IMR-90 (cell line): ENCODE data around the gene PPP1R10. TPM values are rescaled to one million over a fixed set of nuclear protein-coding genes. Genes with fewer than 3 reads are reported as not detected.
A peak's percentile ranks its signal among the peaks of the same experiment; 100 is the strongest.

Experiments
- ATAC-seq: fragments of 200-7000 bp; cut with Tn5 transposase; 2 replicates; pipeline ENCODE4 v1.9.1; 2020; ENCODE audit warnings: low read depth, mild to moderate bottlenecking, moderate library complexity
- BruUV-seq: library from RNA; stranded (reverse); fragments of 400-500 nt; replicated peaks from 2 replicates; lab custom pipeline; 2021; lab: Mats Ljungman, UMichigan
- CTCF ChIA-PET: fragments of 300-600 bp; formaldehyde crosslinking; extraction: SDS; loops from one replicate; lab custom pipeline; 2021; ENCODE audit warnings: antibody characterized with exemption; lab: Yijun Ruan, JAX
- POLR2A ChIA-PET: fragments of 300-600 bp; sonication (Branson Sonifier 250); formaldehyde crosslinking; loops from one replicate; lab custom pipeline; 2022; ENCODE audit warnings: antibody characterized with exemption; ENCODE audit not compliant: unreplicated experiment; lab: Charles Lee
- DNase-seq: peaks from one replicate; pipeline ENCODE4 v3.0.0; 2013
- H2AFZ ChIP-seq: replicated peaks from 2 replicates; pipeline ENCODE3; 2013; ENCODE audit warnings: low read length, mild to moderate bottlenecking; ENCODE audit not compliant: poor library complexity
- H2AK5ac ChIP-seq: 2 replicates; pipeline ENCODE4 v1.6.1; 2013; ENCODE audit warnings: low read depth, low read length, inconsistent platforms
- H2AK9ac ChIP-seq: replicated peaks from 2 replicates; pipeline ENCODE3; 2013; ENCODE audit warnings: mild to moderate bottlenecking, low read depth, low read length, moderate library complexity; ENCODE audit not compliant: poor library complexity
- H2BK120ac ChIP-seq: 2 replicates; pipeline ENCODE4 v1.6.1; 2013; ENCODE audit warnings: low read depth, low read length, inconsistent platforms
- H2BK15ac ChIP-seq: 3 replicates; pipeline ENCODE4 v1.6.1; 2013; ENCODE audit warnings: low read depth, low read length, inconsistent platforms
- H2BK20ac ChIP-seq: 2 replicates; pipeline ENCODE4 v1.6.1; 2013; ENCODE audit warnings: low read depth, mild to moderate bottlenecking, inconsistent platforms, low read length, moderate library complexity
- H2BK5ac ChIP-seq: 2 replicates; pipeline ENCODE4 v1.6.1; 2013; ENCODE audit warnings: mild to moderate bottlenecking, low read depth, low read length, inconsistent platforms; ENCODE audit not compliant: poor library complexity, severe bottlenecking
- H3K14ac ChIP-seq: replicated peaks from 2 replicates; pipeline ENCODE4 v1.6.1; 2013; ENCODE audit warnings: low read depth, low read length, inconsistent platforms
- H3K18ac ChIP-seq: 2 replicates; pipeline ENCODE4 v1.6.1; 2013; ENCODE audit warnings: low read depth, low read length, control low read depth
- H3K23ac ChIP-seq: 2 replicates; pipeline ENCODE4 v1.6.1; 2013; ENCODE audit warnings: low read depth, low read length, inconsistent platforms
- H3K27ac ChIP-seq: 2 replicates; pipeline ENCODE4 v1.5.1; 2013; ENCODE audit warnings: mild to moderate bottlenecking, control low read depth, low read length; ENCODE audit not compliant: insufficient read depth
- H3K27me3 ChIP-seq: 2 replicates; pipeline ENCODE4 v1.6.1; 2013; ENCODE audit warnings: low read length; ENCODE audit not compliant: control insufficient read depth, insufficient read depth
- H3K36me3 ChIP-seq: 2 replicates; pipeline ENCODE4 v1.6.1; 2013; ENCODE audit warnings: low read length, mixed read lengths; ENCODE audit not compliant: control insufficient read depth, insufficient read depth
- H3K4ac ChIP-seq: 2 replicates; pipeline ENCODE4 v1.6.1; 2013; ENCODE audit warnings: low read depth, low read length, inconsistent platforms
- H3K4me1 ChIP-seq: 2 replicates; pipeline ENCODE4 v1.6.1; 2013; ENCODE audit warnings: low read length, mixed read lengths; ENCODE audit not compliant: control insufficient read depth, insufficient read depth
- H3K4me2 ChIP-seq: 2 replicates; pipeline ENCODE4 v1.6.1; 2013; ENCODE audit warnings: low read depth, mild to moderate bottlenecking, control low read depth, low read length, moderate library complexity
- H3K4me3 ChIP-seq: 2 replicates; pipeline ENCODE4 v1.5.1; 2013; ENCODE audit warnings: low read depth, mild to moderate bottlenecking, control low read depth, low read length, moderate library complexity; ENCODE audit not compliant: insufficient read depth
- H3K56ac ChIP-seq: 2 replicates; pipeline ENCODE4 v1.6.1; 2013; ENCODE audit warnings: low read length, inconsistent platforms; ENCODE audit not compliant: insufficient read depth; ENCODE audit errors: extremely low read depth
- H3K79me1 ChIP-seq, 2 experiments: 2 replicates each; pipeline ENCODE4 v1.6.1; 2013; ENCODE audit warnings: low read length in 2 of 2, inconsistent platforms in 1 of 2, low read depth in 1 of 2
- H3K9ac ChIP-seq: 2 replicates; pipeline ENCODE4 v1.6.1; 2013; ENCODE audit warnings: low read depth, low read length, control low read depth
- H3K9me1 ChIP-seq: 2 replicates; pipeline ENCODE4 v1.6.1; 2013; ENCODE audit warnings: low read length, inconsistent platforms; ENCODE audit not compliant: insufficient read depth
- H3K9me3 ChIP-seq: 2 replicates; pipeline ENCODE4 v1.6.1; 2013; ENCODE audit warnings: low read length; ENCODE audit not compliant: control insufficient read depth, insufficient read depth
- H4K20me1 ChIP-seq: 2 replicates; pipeline ENCODE4 v1.6.1; 2013; ENCODE audit warnings: low read length, inconsistent platforms; ENCODE audit not compliant: insufficient read depth
- H4K5ac ChIP-seq: 2 replicates; pipeline ENCODE4 v1.6.1; 2013; ENCODE audit warnings: mild to moderate bottlenecking, low read depth, low read length, control low read depth
- H4K8ac ChIP-seq, 2 experiments: 2 replicates each; pipeline ENCODE4 v1.6.1; 2013; ENCODE audit warnings: low read depth in 2 of 2, low read length in 2 of 2, control low read depth in 1 of 2, inconsistent platforms in 1 of 2
- H4K91ac ChIP-seq: 2 replicates; pipeline ENCODE4 v1.6.1; 2013; ENCODE audit warnings: low read depth, low read length, inconsistent platforms; ENCODE audit not compliant: insufficient read depth
- CEBPB ChIP-seq: IDR thresholded peaks from 2 replicates; pipeline ENCODE4 v1.6.1; 2012; ENCODE audit warnings: low read depth, low read length, improper control_type of control experiment
- CHD1 ChIP-seq: IDR thresholded peaks from 2 replicates; pipeline ENCODE4 v1.6.1; 2012; ENCODE audit warnings: low read depth, low read length, improper control_type of control experiment
- FOS ChIP-seq: fragments of 150-350 bp; IDR thresholded peaks from 2 replicates; pipeline ENCODE4 v1.6.1; 2016; ENCODE audit warnings: low read depth, low read length
- MAZ ChIP-seq: IDR thresholded peaks from 2 replicates; pipeline ENCODE4 v1.6.1; 2012; ENCODE audit warnings: low read depth, mild to moderate bottlenecking, low read length, improper control_type of control experiment, moderate library complexity, borderline replicate concordance
- RCOR1 ChIP-seq: IDR thresholded peaks from 2 replicates; pipeline ENCODE4 v1.6.1; 2012; ENCODE audit warnings: mild to moderate bottlenecking, low read length, improper control_type of control experiment; ENCODE audit not compliant: insufficient replicate concordance
- RFX5 ChIP-seq: IDR thresholded peaks from 2 replicates; pipeline ENCODE4 v1.8.0; 2012; ENCODE audit warnings: low read depth, mild to moderate bottlenecking, low read length, moderate library complexity
- WGBS, 2 experiments: methylation state at CpG; one replicate each; pipeline versions ENCODE4 v1.1.5 to v1.1.7; 2013; ENCODE audit warnings: missing lambda C conversion rate in 2 of 2; ENCODE audit not compliant: insufficient read length in 1 of 2; ENCODE audit errors: extremely low coverage in 2 of 2; 5-methylcytosine and 5-hydroxymethylcytosine counted together
- dilution Hi-C: fragments of 300-500 bp; cut with HindIII; formaldehyde crosslinking; loops from one replicate; pipeline ENCODE4 v1.14.3; 2018; ENCODE audit warnings: low sequenced_read_pairs; ENCODE audit not compliant: unreplicated experiment
- in situ Hi-C: fragments of 300-500 bp; cut with MboI; formaldehyde crosslinking; loops from 3 replicates; pipeline ENCODE4 v1.14.3; 2019; ENCODE audit warnings: low sequenced_read_pairs, inconsistent platforms, mixed read lengths
- intact Hi-C: fragments of 100-400 bp; cut with micrococcal nuclease; formaldehyde crosslinking; loops from 2 replicates; pipeline ENCODE4 v1.10.0; 2022
- polyA plus RNA-seq, 3 experiments: library from polyadenylated mRNA; depleted of rRNA; stranded (reverse); fragments of >200 nt; gene quantifications; 2 replicates each; pipeline ENCODE4 v1.2.3, GENCODE V29; 2012; ENCODE audit warnings: low replicate concordance in 1 of 3
- total RNA-seq: library from RNA; depleted of rRNA; stranded (reverse); fragments of >200 nt; gene quantifications from 2 replicates; pipeline ENCODE4 v1.2.3, GENCODE V29; 2012

PPP1R10 gene
- total and polyA plus RNA-seq, 2 of the 4 experiments (the other 2 are of a cell fraction), result 18.8 to 21.2 TPM

DNA sequence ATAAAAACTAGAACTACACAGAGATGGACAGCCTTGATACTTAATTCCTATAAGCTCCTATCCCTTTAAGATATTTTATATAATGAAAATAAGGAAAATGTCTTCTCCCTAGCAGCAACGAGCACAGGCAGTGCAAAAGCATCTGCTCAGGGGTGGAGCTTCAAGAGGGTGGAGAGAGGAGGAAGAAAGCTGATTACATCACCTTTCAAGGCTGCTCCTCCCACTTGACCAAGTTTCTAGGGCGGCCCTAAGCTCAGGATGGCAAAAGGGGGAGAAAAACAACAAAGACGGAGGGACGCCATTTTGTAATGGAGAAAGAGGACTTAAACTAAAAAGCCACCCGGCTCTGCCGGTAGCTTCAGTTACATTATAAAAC, 2.2 kb downstream of the PPP1R10 start:
- Histone ChIP-seq H4K5ac (no peak overlapping the region), H3K4me3 (peak overlapping the region; percentile 26; the same call in 1 of the 2 replicates), H2AK9ac (no peak overlapping the region), H2BK20ac (no peak overlapping the region), H3K27me3 (no peaks in the 10 kb centered on the region), H3K9me1 (peaks cover 10% of the 10 kb centered on the region), H3K56ac (peak overlapping the region; percentile 69; the same call in 1 of the 2 replicates), H2BK15ac (no peak overlapping the region), H2BK5ac (peak overlapping the region; percentile 92), H3K9me3 (no peaks in the 10 kb centered on the region), H3K79me1 (peaks cover 36 to 66% of the 10 kb centered on the region in 2 experiments), H4K91ac (no peak overlapping the region), H3K4me1 (peaks cover 8% of the 10 kb centered on the region), H3K14ac (peak overlapping the region; percentile 93; the same call in 1 of the 2 replicates), H3K23ac (no peak overlapping the region; the same call in 1 of the 2 replicates), H2BK120ac (no peak overlapping the region), H3K4ac (peak overlapping the region; percentile 71; the same call in 1 of the 2 replicates), H2AK5ac (no peak overlapping the region), H4K20me1 (peaks cover 50% of the 10 kb centered on the region), H3K4me2 (peak overlapping the region; percentile 89), H3K18ac (no peak overlapping the region), H4K8ac (peak overlapping the region in 1 of 2 experiments; percentile 55; a peak in 1 of 4 replicates), H2AFZ (no peak overlapping the region), H3K9ac (peak overlapping the region; percentile 76; the same call in 1 of the 2 replicates), H3K36me3 (peaks cover 19% of the 10 kb centered on the region), H3K27ac (peak overlapping the region; percentile 50; the same call in 1 of the 2 replicates)
- intact Hi-C loops, result no loop called here
- peak; percentile 53 for ATAC-seq
- ChIA-PET CTCF (interaction anchor here (0.7 kb wide), 1 partner anchor 472 kb away, joined by 5 read pairs; no protein-coding TSS in a partner anchor), POLR2A (interaction anchor here (0.5 to 1.3 kb wide), 14 partner anchors 10 to 1465 kb away, joined by 3 to 23 read pairs (median 6); no protein-coding TSS in a partner anchor)
- no TSS peak for BruUV-seq
- TF ChIP-seq RCOR1 (no peak), FOS (no peak), RFX5 (peak; percentile 55; the same call in 1 of the 2 replicates), CEBPB (peak; percentile 93), MAZ (peak; percentile 49; the same call in 1 of the 2 replicates), CHD1 (no peak)
- peak; percentile 98 for DNase-seq
- dilution Hi-C loops, result no loop called here
- no CpG with 5 or more reads among the region's 6 CpGs for WGBS, 2 experiments
- in situ Hi-C loops, result no loop called here
